H1 (cell line): ENCODE measurements around the gene SLC39A6. TPM values are rescaled to one million over a fixed set of nuclear protein-coding genes. Genes with fewer than 3 reads are reported as not detected.

Source experiments
- CTCF ChIA-PET: fragments of 300-600 bp; sonication (Branson Sonifier 250); formaldehyde crosslinking; loops from one replicate; lab custom pipeline; 2021; ENCODE audit not compliant: partially characterized antibody; lab: Charles Lee
- POLR2A ChIA-PET: fragments of 300-600 bp; sonication (Branson Sonifier 250); formaldehyde crosslinking; loops from one replicate; lab custom pipeline; 2021; ENCODE audit warnings: inconsistent platforms; ENCODE audit not compliant: partially characterized antibody; lab: Charles Lee
- DNase-seq, 2 experiments: peaks; one replicate each; pipeline versions ENCODE4 v3.0.0 to v3.0.0-alpha.2; 2010 to 2022; ENCODE audit warnings: low spot score in 2 of 2, low read depth in 1 of 2, mixed read lengths in 1 of 2
- FAIRE-seq: peaks from 2 replicates; lab custom pipeline; 2011; peaks lifted over from hg19 to GRCh38; lab: Jason Lieb, UNC
- H2AFZ ChIP-seq: 2 replicates; pipeline ENCODE4 v1.8.1; 2012; ENCODE audit warnings: low read length, inconsistent platforms
- H2AK5ac ChIP-seq: 2 replicates; pipeline ENCODE4 v1.6.1; 2013; ENCODE audit warnings: low read depth, low read length
- H2BK120ac ChIP-seq: replicated peaks from 2 replicates; pipeline ENCODE3; 2013; ENCODE audit warnings: low read depth, low read length, inconsistent platforms
- H2BK12ac ChIP-seq: 2 replicates; pipeline ENCODE4 v1.6.1; 2013; ENCODE audit warnings: low read depth, low read length
- H2BK15ac ChIP-seq: 2 replicates; pipeline ENCODE4 v1.6.1; 2013; ENCODE audit warnings: low read length
- H2BK20ac ChIP-seq: 2 replicates; pipeline ENCODE4 v1.6.1; 2013; ENCODE audit warnings: low read length
- H2BK5ac ChIP-seq: 2 replicates; pipeline ENCODE4 v1.6.1; 2013; ENCODE audit warnings: low read depth, low read length
- H3K14ac ChIP-seq: 2 replicates; pipeline ENCODE4 v1.6.1; 2013; ENCODE audit warnings: inconsistent platforms; ENCODE audit not compliant: insufficient read length
- H3K18ac ChIP-seq: 2 replicates; pipeline ENCODE4 v1.6.1; 2013; ENCODE audit warnings: low read length; ENCODE audit errors: extremely low read depth
- H3K23ac ChIP-seq: 2 replicates; pipeline ENCODE4 v1.6.1; 2013; ENCODE audit warnings: inconsistent platforms; ENCODE audit not compliant: insufficient read length
- H3K23me2 ChIP-seq: 2 replicates; pipeline ENCODE4 v1.6.1; 2013; ENCODE audit warnings: low read depth, low read length
- H3K27ac ChIP-seq: 2 replicates; pipeline ENCODE4 v1.6.1; 2011; ENCODE audit warnings: low read depth, low read length, inconsistent platforms
- H3K27me3 ChIP-seq, 4 experiments: replicated peaks in 1 of 4; 1 replicate in 1 of 4; 2 replicates in 3 of 4; pipeline versions ENCODE4 v1.6.1 to v1.8.1; 2011 to 2013; ENCODE audit warnings: low read length in 3 of 4, mild to moderate bottlenecking in 3 of 4, inconsistent platforms in 2 of 4, mixed read lengths in 2 of 4, moderate library complexity in 1 of 4; ENCODE audit not compliant: control insufficient read depth in 3 of 4, insufficient read depth in 3 of 4; ENCODE audit errors: extremely low read depth in 1 of 4
- H3K36me3 ChIP-seq, 4 experiments: 2 replicates each; pipeline versions ENCODE4 v1.6.1 to v1.8.1; 2011 to 2013; ENCODE audit warnings: mild to moderate bottlenecking in 4 of 4, low read length in 3 of 4, moderate library complexity in 2 of 4, control low read depth in 1 of 4, inconsistent platforms in 1 of 4; ENCODE audit not compliant: insufficient read depth in 4 of 4, control insufficient read depth in 2 of 4
- H3K4ac ChIP-seq: replicated peaks from 2 replicates; pipeline ENCODE3; 2013; ENCODE audit warnings: low read length, low read depth, mixed read lengths, inconsistent platforms; ENCODE audit not compliant: insufficient read length
- H3K4me1 ChIP-seq, 4 experiments: replicated peaks in 1 of 4; 1 replicate in 1 of 4; 2 replicates in 3 of 4; pipeline versions ENCODE4 v1.6.1 to v1.8.1; 2011 to 2013; ENCODE audit warnings: low read length in 3 of 4, inconsistent platforms in 2 of 4, mixed read lengths in 1 of 4; ENCODE audit not compliant: insufficient read depth in 4 of 4, control insufficient read depth in 3 of 4
- H3K4me2 ChIP-seq, 2 experiments: 2 replicates each; pipeline versions ENCODE4 v1.6.1 to v1.8.1; 2011 to 2013; ENCODE audit warnings: low read depth in 2 of 2, low read length in 2 of 2, control low read depth in 1 of 2, inconsistent platforms in 1 of 2, mild to moderate bottlenecking in 1 of 2; ENCODE audit not compliant: insufficient read depth in 1 of 2
- H3K4me3 ChIP-seq, 4 experiments: fragments of 200-600, 300-600 bp in 1 of 4; sonication (generic), shearing (Covaris generic), sonication (Bioruptor Twin) in 1 of 4; 2 replicates each; pipeline versions ENCODE4 v1.5.1 to v1.8.1; 2011 to 2016; ENCODE audit warnings: low read length in 4 of 4, low read depth in 3 of 4, control low read depth in 2 of 4, inconsistent platforms in 2 of 4, mild to moderate bottlenecking in 2 of 4, mixed read lengths in 1 of 4, moderate library complexity in 1 of 4; ENCODE audit not compliant: insufficient read depth in 2 of 4; ENCODE audit errors: extremely low read depth in 1 of 4
- H3K56ac ChIP-seq: replicated peaks from 2 replicates; pipeline ENCODE3; 2013; ENCODE audit warnings: low read depth, mild to moderate bottlenecking, mixed read lengths, low read length, inconsistent platforms; ENCODE audit not compliant: insufficient read length
- H3K79me1 ChIP-seq: 2 replicates; pipeline ENCODE4 v1.6.1; 2013; ENCODE audit warnings: low read depth, low read length, control low read depth
- H3K79me2 ChIP-seq, 2 experiments: 2 replicates each; pipeline versions ENCODE4 v1.6.1 to v1.8.1; 2012 to 2013; ENCODE audit warnings: low read length in 2 of 2, mild to moderate bottlenecking in 2 of 2, inconsistent platforms in 1 of 2; ENCODE audit not compliant: insufficient read depth in 2 of 2, control insufficient read depth in 1 of 2
- H3K9ac ChIP-seq, 4 experiments: replicated peaks in 1 of 4; 1 replicate in 1 of 4; 2 replicates in 3 of 4; pipeline versions ENCODE4 v1.6.1 to v1.8.1; 2011 to 2013; ENCODE audit warnings: low read depth in 3 of 4, low read length in 3 of 4, control low read depth in 2 of 4, mild to moderate bottlenecking in 2 of 4, moderate library complexity in 2 of 4, inconsistent platforms in 1 of 4; ENCODE audit errors: extremely low read depth in 1 of 4
- H3K9me3 ChIP-seq, 2 experiments: 2 replicates each; pipeline versions ENCODE4 v1.6.1 to v1.8.1; 2012 to 2013; ENCODE audit warnings: mild to moderate bottlenecking in 2 of 2, moderate library complexity in 2 of 2, control low read depth in 1 of 2, inconsistent platforms in 1 of 2, low read depth in 1 of 2, low read length in 1 of 2, mixed read lengths in 1 of 2; ENCODE audit not compliant: insufficient read depth in 2 of 2
- H4K20me1 ChIP-seq, 2 experiments: replicated peaks in 1 of 2; 2 replicates each; pipeline versions ENCODE3 to v1.8.1; 2011 to 2013; ENCODE audit warnings: inconsistent platforms in 2 of 2, low read length in 2 of 2, mild to moderate bottlenecking in 1 of 2; ENCODE audit not compliant: insufficient read depth in 2 of 2, control insufficient read depth in 1 of 2
- H4K5ac ChIP-seq: 2 replicates; pipeline ENCODE4 v1.6.1; 2013; ENCODE audit warnings: low read length, low read depth, mixed read lengths, inconsistent platforms; ENCODE audit not compliant: insufficient read length
- H4K8ac ChIP-seq: 2 replicates; pipeline ENCODE4 v1.8.0; 2013; ENCODE audit warnings: mild to moderate bottlenecking, moderate library complexity, low read length, inconsistent platforms; ENCODE audit not compliant: insufficient read depth; ENCODE audit errors: extremely low read depth
- H4K91ac ChIP-seq: replicated peaks from 2 replicates; pipeline ENCODE3; 2013; ENCODE audit warnings: low read length, mixed read lengths, inconsistent platforms; ENCODE audit not compliant: insufficient read length
- EGR1 ChIP-seq: IDR thresholded peaks from 2 replicates; pipeline ENCODE4 v1.6.1; 2011; ENCODE audit warnings: low read depth, low read length, borderline replicate concordance
- FOSL1 ChIP-seq: IDR thresholded peaks from 2 replicates; pipeline ENCODE4 v1.6.1; 2011; ENCODE audit warnings: mild to moderate bottlenecking, low read depth, low read length, moderate library complexity; ENCODE audit not compliant: insufficient read depth
- HDAC6 ChIP-seq: IDR thresholded peaks from one replicate; pipeline ENCODE4 v1.7.1; 2012; ENCODE audit warnings: low read depth, mild to moderate bottlenecking, inconsistent platforms, low read length, moderate library complexity
- NRF1 ChIP-seq: IDR thresholded peaks from 2 replicates; pipeline ENCODE4 v1.6.1; 2011; ENCODE audit warnings: mild to moderate bottlenecking, low read depth, low read length, improper control_type of control experiment
- RAD21 ChIP-seq, 2 experiments: IDR thresholded peaks in 1 of 2; conservative IDR thresholded peaks in 1 of 2; 2 replicates each; pipeline ENCODE4 v1.6.1; 2011; ENCODE audit warnings: low read depth in 2 of 2, low read length in 2 of 2, improper control_type of control experiment in 1 of 2, inconsistent platforms in 1 of 2, mild to moderate bottlenecking in 1 of 2, moderate library complexity in 1 of 2
- TBP ChIP-seq: IDR thresholded peaks from 2 replicates; pipeline ENCODE4 v1.6.1; 2011; ENCODE audit warnings: low read depth, low read length, improper control_type of control experiment
- WGBS, 2 experiments: shearing (Covaris generic) in 1 of 2; methylation state at CpG; one replicate each; pipeline versions ENCODE4 v1.1.6 to v1.1.7; 2013 to 2015; ENCODE audit warnings: low lambda C conversion rate in 2 of 2, mixed read lengths in 2 of 2, inconsistent platforms in 1 of 2, low coverage in 1 of 2, missing lambda C conversion rate in 1 of 2; ENCODE audit not compliant: insufficient replicate concordance in 2 of 2, insufficient coverage in 1 of 2, insufficient read length in 1 of 2; ENCODE audit errors: extremely low coverage in 1 of 2, missing lambda C conversion rate in 1 of 2; 5-methylcytosine and 5-hydroxymethylcytosine counted together
- polyA plus RNA-seq, 7 experiments: library from polyadenylated mRNA; depleted of rRNA in 3 of 7; stranded (reverse) in 5 of 7; unstranded in 2 of 7; fragments of >200 nt in 5 of 7; fragments of 200-250 nt in 2 of 7; gene quantifications; 1 replicate in 5 of 7; 2 replicates in 1 of 7; 4 replicates in 1 of 7; pipeline versions ENCODE4 v1.2.1 to v1.2.3, GENCODE V29; 2011 to 2013; ENCODE audit warnings: missing spikeins in 2 of 7, mixed read lengths in 2 of 7
- total RNA-seq: library from RNA; stranded (reverse); fragmentation: NEBNext Ultra II Directional; extraction: Animal tissue kit (Norgen Biotek cat#: 25700); gene quantifications from 2 replicates; pipeline ENCODE4 v1.2.1, GENCODE V29; 2021
- TF ChIP-seq, protein P1 (sequence below): IDR thresholded peaks from 2 replicates; pipeline ENCODE4 v1.6.1; 2012; ENCODE audit warnings: low read length, inconsistent platforms

SLC39A6 gene
- total and polyA plus RNA-seq, 2 of the 8 experiments (the other 6 are each of a cell fraction or from before 2014, with no cell fraction given), result 36.8 to 55.4 TPM

DNA sequence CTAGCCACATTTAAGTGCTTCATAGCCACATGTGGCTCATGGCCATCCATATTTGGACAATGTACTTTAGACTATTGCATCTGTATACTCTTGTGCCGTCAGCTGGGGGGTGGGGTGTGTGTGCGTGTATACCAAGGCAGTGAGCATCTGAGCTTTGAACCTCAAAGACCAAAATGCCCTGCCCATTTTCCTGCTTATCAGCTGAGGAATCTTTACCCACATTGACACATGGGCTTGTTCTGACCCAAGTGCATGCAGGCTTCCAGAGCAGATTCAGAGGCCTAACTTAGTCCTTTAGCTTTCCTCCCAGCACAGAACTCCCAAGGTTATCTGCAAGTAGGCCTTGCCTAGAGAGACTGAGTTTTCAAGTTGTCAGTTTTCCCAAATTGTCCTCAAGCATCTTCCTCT lies 47.0 kb upstream of the SLC39A6 start:
- H3K79me1 ChIP-seq, result no peaks in the 10 kb centered on the region
- H3K4me3 ChIP-seq, result no peak overlapping the region
- FAIRE-seq, result no peak
- no peak overlapping the region for H3K27ac ChIP-seq
- peaks cover 4 to 50% (median 35%) of the 10 kb centered on the region in 4 experiments; a peak in 7 of 8 replicates for H3K36me3 ChIP-seq
- H4K8ac ChIP-seq, result no peak overlapping the region
- no peak overlapping the region for H3K23ac ChIP-seq
- H2BK120ac ChIP-seq, result no peak overlapping the region
- H3K4ac ChIP-seq, result no peak overlapping the region
- no peak overlapping the region for H2BK20ac ChIP-seq
- TF ChIP-seq TBP (no peak), HDAC6 (no peak), NRF1 (no peak), RAD21 (IDR thresholded peaks at IDR 0.05 in 1 of 2, conservative IDR thresholded peaks at IDR 0.05 in 1 of 2; ENCODE audit: low read depth in 2 of 2, low read length in 2 of 2) (no peak), EGR1 (no peak), FOSL1 (no peak)
- TF ChIP-seq, protein P1, sequence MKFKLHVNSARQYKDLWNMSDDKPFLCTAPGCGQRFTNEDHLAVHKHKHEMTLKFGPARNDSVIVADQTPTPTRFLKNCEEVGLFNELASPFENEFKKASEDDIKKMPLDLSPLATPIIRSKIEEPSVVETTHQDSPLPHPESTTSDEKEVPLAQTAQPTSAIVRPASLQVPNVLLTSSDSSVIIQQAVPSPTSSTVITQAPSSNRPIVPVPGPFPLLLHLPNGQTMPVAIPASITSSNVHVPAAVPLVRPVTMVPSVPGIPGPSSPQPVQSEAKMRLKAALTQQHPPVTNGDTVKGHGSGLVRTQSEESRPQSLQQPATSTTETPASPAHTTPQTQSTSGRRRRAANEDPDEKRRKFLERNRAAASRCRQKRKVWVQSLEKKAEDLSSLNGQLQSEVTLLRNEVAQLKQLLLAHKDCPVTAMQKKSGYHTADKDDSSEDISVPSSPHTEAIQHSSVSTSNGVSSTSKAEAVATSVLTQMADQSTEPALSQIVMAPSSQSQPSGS, result no peak
- TF ChIP-seq, all 59 proteins: peak for 0
- no peak overlapping the region for H2BK5ac ChIP-seq
- no peak overlapping the region for H2AK5ac ChIP-seq
- H2BK15ac ChIP-seq, result no peak overlapping the region
- no peak overlapping the region for H3K4me2 ChIP-seq
- H3K79me2 ChIP-seq, result no peaks in the 10 kb centered on the region
- 90% methylated on average over 2 of the region's 2 CpGs; no CpG with 5 or more reads in 1 of the 2 experiments for WGBS, 2 experiments
- no peak overlapping the region for H4K91ac ChIP-seq
- no peaks in the 10 kb centered on the region for H3K27me3 ChIP-seq
- H3K18ac ChIP-seq, result no peak overlapping the region
- H4K20me1 ChIP-seq, result peaks cover 0 to 2% of the 10 kb centered on the region in 2 experiments
- ChIA-PET POLR2A (interaction anchor here (0.8 to 1.2 kb wide), 2 partner anchors 9 to 19 kb away, joined by 3 to 4 read pairs; no protein-coding TSS in a partner anchor), CTCF (interaction anchor here (1.5 kb wide), 1 partner anchor 24 kb away, joined by 3 read pairs; no protein-coding TSS in a partner anchor)
- H3K9ac ChIP-seq, result no peak overlapping the region
- no peaks in the 10 kb centered on the region for H3K4me1 ChIP-seq
- no peaks in the 10 kb centered on the region for H3K23me2 ChIP-seq
- no peak overlapping the region for H2BK12ac ChIP-seq
- no peak overlapping the region for H3K14ac ChIP-seq
- no peak overlapping the region for H3K56ac ChIP-seq
- H2AFZ ChIP-seq, result no peak overlapping the region
- no peak overlapping the region for H4K5ac ChIP-seq
- no peak for DNase-seq
- H3K9me3 ChIP-seq, result no peaks in the 10 kb centered on the region
